HG03575 (cell line): ENCODE measurements around the gene NPC1L1.

Experiments
- ATAC-seq: cut with Tn5 transposase; IDR thresholded peaks from one replicate; pipeline ENCODE4 v1.9.1; 2021; ENCODE audit not compliant: unreplicated experiment, insufficient number of reproducible peaks, low FRiP score; ENCODE audit errors: extremely low read depth

The NPC1L1 gene, protein sequence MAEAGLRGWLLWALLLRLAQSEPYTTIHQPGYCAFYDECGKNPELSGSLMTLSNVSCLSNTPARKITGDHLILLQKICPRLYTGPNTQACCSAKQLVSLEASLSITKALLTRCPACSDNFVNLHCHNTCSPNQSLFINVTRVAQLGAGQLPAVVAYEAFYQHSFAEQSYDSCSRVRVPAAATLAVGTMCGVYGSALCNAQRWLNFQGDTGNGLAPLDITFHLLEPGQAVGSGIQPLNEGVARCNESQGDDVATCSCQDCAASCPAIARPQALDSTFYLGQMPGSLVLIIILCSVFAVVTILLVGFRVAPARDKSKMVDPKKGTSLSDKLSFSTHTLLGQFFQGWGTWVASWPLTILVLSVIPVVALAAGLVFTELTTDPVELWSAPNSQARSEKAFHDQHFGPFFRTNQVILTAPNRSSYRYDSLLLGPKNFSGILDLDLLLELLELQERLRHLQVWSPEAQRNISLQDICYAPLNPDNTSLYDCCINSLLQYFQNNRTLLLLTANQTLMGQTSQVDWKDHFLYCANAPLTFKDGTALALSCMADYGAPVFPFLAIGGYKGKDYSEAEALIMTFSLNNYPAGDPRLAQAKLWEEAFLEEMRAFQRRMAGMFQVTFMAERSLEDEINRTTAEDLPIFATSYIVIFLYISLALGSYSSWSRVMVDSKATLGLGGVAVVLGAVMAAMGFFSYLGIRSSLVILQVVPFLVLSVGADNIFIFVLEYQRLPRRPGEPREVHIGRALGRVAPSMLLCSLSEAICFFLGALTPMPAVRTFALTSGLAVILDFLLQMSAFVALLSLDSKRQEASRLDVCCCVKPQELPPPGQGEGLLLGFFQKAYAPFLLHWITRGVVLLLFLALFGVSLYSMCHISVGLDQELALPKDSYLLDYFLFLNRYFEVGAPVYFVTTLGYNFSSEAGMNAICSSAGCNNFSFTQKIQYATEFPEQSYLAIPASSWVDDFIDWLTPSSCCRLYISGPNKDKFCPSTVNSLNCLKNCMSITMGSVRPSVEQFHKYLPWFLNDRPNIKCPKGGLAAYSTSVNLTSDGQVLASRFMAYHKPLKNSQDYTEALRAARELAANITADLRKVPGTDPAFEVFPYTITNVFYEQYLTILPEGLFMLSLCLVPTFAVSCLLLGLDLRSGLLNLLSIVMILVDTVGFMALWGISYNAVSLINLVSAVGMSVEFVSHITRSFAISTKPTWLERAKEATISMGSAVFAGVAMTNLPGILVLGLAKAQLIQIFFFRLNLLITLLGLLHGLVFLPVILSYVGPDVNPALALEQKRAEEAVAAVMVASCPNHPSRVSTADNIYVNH (N-terminal part only)

DNA sequence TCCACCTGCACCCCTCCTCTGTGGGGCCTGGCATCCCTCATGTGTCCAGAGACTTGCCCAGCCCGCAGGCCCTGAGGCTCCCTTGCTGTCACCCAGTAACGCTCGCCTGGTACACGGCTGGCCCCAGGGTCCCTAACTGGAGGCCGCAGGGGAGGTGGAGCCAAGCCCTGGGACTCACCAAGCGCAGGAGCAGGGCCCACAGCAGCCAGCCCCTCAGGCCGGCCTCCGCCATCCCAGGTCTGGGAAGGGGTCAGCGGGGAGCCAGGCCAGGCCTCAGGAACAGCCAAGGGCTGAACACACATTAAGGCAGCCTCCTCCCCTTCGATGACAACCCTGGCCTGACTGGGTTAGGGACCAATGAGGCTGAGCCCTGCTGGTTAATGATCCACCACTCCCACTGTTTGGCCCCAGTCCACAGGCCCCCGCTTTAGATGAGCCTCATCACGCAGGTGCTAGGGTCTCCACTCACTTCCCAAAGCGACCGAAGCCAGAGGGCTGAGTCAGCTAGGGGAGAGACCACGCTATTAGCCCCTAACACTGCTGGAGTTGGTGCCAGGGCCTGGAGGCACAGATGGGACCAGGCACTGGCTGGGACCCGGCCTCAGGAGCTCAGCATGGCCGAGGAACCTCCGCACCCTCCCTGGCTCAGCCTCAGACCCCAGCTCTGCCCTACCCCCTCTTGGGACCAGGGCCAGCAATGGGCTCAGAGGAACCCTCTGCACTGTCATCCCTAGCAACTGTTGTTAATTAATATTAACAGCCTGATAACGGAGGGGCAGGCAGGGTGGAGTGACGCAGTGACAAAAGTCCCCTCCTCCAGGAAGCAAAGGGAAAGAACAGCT is at the start of gene NPC1L1:
Gene NPC1L1 (minus strand): TSS at position 303 of the 842 bp plus-strand sequence. CDS start 71 bp downstream, at position 232.
- ATAC-seq: no peak

DNA sequence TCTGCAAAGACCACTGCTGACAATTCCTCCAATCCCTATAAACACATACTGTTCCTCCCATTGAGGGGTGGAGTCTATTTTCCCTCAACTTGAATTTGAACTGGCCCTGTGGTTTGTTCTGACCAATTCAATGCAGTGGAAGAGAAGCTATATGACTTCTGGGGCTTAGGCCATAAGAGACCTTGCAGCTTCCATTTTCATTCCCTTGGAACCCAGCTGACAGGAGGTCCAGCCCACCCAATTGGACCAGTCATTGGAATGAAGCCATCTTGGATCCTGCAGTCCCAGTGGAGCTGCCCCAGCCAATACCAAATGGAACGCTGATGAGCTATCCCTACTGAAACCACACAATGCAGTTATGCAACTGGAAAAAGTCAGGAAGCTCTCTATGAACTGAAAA is 49.8 kb upstream of the NPC1L1 start:
- ATAC-seq: no peak

DNA sequence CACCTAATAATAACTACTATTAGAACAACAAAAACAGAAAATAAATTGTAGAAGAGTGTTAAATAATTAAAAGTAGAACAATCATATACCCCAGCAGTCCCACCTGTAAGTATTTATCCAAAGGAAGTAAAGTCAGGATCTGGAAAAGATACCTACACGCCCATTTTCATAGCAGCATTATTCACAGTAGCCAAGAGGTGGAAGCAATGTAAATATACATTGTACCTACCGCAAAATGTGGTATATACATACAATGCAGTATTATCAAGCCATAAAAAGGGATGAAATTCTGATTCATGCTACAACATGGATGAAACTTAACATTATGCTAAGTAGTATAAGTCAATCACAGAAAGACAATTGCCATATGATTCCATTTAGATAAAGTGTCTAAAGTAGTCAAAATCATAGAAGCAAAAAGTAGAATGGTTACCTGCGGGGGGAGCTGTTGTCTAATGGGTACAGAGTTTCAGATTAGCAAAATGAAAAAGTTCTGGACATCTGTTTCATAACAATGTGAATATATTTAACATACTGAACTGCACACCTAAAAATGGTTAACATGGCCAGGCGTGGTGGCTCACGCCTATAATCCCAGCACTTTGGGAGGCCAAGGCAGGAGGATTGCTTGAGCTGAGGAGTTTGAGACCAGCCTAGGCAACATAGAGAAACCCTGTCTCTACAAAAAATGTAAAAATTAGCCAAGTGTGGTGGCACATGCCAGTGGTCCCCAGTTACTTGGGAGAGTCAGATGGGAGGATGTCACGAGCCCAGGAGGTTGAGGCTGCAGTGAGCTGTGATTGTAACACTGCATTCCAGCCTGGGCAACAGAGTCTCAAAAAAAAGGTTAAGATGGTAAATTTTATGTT is 46.9 kb upstream of the NPC1L1 start:
- no peak for ATAC-seq

DNA sequence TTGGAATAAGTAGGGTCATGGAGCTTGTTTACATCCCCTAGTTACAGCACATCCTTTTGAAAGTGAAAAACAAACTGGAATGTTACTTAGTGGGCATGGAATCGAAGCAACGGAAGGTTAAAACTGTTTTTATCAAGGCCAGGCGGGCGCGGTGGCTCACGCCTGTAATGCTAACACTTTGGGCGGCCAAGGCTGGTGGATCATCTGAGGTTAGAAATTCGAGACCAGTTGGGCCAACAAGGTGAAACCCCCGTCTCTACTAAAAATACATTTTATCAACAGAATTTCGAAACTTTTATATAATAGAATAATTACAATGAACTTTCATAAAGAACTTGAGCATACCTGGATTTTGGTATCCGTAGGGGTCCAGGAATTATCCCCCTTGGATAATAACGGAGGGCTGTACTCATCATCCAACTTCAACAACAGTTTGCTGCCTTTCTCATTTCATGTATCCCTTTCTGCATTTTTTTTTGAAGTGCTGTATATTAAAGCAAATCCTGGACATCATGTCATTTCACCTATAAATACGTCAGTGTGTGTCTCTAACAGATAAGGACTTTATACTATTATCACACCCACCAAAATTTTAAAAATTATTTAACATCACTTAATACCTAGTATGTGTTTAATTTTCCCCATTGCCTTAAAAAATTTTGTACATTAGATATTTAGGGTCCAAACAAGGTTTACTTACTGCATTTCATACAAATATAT is 42.2 kb upstream of the NPC1L1 start:
- no peak for ATAC-seq

DNA sequence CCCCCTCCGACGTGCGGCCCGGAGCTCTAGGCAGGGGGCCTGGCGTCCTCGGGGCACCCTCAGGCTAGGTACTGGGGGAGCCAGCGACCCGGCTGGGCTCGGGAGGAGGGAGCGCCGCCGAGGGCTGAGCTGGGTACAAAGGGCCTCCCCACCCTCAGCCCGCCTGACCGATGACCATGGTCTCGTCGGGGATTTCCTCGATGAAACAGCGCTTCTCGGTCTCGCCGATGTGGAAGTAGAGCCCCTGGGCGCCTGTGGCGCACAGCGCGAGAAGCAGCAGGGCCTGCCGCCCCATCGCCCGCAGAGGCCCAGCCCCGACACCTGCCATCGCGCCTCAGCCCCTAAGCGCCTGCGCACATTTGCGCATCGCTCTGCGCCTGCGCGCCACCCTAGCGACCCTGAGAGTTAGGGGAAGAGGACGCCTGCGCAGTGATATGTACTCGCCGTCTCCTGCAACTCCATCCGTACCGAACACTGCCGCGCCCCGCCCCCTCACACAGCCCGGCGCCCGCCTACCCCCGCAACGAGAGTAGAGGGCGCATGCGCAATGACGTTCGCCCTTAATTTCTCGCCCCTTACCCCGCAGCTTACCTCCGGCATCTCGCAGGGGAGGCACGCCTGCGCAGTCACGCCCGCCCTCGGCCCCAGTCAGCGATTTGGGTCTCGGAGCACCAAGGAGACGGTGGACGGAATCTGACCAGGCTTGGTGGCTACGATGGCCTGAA is 40.9 kb upstream of the NPC1L1 start, which contains the start of gene TMED4:
Gene TMED4 (minus strand): TSS at position 353 of the 725 bp plus-strand sequence. CDS start 25 bp downstream, at position 328.
- peak; percentile 38 for ATAC-seq

DNA sequence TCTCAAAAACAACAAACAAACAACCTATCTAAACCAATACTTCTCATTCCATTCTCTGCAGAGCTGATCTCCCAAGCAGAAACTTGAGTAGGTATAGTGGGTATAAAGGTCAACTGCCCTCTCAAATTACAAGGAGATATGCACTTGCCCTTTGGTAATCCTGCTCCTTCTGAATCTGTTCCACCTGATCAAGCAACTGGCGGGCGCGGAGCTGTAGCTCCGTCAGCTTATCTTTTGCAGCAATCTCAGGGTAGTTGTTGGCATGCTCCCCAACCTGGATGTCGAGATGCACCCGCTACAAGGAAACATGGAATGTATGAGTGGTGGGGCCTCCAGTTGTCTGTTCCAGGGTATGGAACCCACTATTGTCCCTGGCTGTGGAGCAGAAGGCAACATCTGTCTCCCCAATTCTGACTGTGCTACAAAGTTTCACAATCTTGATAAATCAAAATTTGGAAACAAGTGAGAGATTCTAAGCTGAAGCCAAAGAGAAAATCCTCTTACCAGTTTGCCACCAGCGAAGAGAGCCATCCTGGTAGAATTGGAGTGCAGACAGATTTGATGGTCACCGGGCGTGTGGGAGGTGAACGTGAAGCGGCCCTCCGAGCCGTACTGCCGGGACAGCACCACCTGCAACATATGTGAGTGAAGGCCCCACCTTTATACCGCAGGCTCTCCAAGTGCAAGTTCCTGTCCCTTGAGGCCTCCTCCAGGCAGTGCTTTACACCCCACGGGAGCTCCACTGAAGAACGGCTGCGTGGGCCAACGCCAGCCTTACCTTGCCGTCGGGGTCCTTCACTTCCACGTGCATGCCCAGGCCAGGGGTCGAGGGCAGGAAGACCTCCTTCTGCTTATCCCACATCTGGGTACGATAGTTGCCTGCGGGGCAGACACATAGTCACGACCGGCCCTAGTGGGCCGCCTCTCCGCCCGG is 40.1 kb upstream of the NPC1L1 start:
- ATAC-seq: peak; percentile 25

DNA sequence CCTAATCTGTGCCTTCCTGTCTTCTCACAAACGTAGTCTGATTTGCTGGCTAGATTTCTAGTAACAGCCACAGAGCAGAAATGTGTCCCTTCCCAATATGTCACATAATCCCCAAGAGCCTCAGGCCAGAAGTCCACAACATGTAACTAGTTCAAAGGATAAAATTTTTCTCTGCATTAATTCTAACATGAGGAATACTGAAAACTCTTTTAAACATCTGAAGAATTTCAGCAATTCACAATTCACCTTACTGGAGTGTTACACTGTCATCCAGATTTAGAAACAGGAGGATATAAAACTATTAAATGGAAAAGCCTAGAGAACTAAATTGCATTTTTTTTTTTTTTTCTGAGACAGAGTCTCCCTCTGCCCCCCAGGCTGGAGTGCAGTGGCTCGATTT is 35.1 kb upstream of the NPC1L1 start:
- no peak for ATAC-seq

DNA sequence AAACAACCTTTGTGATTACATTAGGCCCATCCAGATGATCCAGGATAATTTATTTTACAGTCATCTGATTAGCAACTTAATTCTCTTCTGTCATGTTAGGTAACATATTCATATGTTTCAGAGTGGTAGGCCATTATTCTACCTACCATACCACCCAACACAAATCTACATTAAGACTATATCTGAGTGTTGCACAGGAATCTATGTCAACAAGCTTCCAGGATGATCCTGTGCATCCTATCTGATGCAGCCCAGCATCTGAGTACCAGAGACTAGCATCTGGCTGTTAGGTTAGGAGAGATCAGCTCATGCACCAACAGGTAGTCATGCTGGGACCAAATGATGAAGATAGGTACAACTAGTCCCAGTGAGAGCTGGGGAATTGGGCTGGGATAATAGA is 33.9 kb upstream of the NPC1L1 start:
- no peak for ATAC-seq

DNA sequence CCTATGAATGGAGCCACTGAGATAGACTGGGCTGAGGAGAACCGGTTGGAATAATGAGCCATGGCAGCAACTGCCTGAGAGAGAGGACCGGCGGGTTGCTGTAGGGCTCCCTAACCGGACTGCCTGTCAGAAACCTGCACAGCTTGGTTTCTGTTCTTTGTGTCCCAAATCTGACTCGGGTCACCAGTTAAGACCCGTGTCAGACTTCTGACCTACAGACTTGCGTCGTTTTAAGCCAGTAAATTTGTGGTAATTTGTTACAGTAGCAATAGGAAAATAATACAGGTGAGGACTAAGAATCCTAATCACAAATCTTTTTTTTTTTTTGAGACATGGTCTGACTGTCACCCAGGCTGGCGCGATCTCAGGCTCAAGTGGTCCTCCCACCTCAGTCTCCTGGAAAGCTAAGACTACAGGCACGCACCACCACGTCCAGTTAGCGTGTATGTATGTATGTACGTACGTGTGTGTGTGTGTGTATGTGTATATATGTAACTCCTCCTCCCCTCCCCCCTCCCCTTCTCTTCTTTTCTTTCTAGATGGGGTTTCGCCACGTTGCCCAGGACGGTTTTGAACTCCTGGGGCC is 33.2 kb upstream of the NPC1L1 start:
- no peak for ATAC-seq

DNA sequence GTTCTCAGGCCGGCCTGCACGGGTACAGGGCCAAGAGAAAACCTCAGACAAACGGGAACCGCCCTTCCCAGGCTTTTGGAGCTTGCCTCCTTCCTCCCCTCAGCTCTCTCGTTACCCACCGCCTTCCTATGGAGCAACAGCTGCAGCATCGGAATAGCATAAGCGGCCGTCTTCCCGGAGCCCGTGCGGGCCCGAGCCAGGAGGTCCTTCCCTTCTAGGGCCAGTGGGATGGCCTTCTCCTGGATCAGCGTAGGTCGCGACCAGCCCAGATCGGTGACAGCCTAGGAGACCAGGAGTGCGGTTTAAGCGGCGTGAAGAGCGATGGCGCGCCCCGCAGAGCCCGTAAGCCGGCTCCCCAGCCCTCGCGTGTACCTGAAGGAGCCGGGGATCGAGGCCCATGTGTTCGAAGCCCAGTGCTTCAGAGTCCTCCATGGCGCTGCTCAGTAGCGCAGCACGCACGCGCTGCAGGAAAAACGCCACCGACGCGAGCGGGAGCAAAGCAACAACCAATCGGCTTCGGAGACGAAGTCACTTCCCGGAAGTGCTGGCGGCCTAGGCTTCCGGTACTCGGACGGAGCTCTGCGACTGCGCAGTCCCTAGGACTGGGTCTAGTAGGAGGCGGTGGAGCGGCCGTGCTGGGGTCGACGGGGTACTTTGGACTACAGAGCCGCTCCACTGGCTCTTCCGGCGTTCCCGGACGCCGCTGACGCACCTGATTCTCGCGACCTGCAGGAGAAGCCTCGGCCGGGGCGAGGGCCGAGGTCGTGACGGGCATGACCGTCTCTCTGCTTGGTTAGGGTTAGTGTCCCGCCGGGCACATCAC is 32.5 kb upstream of the NPC1L1 start, which contains the start of gene DDX56:
Gene DDX56 (minus strand): TSS at position 445 of the 823 bp plus-strand sequence. CDS start 13 bp downstream, at position 432.
- ATAC-seq: peak; percentile 81

DNA sequence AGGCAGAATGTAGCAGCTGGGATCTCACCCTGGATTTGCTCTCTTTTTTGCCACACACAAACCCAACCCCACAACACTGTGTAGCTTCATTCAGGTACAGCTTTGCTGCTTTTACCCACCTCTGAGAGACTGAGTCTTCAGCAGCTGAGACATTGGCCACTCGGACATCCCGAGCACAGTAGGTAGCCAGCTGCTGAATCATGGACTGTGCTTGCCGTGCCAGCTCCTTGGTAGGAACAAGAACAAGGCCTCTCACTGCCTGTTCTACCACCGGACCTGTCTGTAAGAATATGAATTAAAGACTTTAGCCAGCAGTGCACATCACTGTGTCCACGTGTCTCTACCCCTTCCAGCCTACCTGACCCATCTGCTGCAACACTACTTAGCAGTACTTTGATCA is 31.6 kb upstream of the NPC1L1 start:
- ATAC-seq: no peak

DNA sequence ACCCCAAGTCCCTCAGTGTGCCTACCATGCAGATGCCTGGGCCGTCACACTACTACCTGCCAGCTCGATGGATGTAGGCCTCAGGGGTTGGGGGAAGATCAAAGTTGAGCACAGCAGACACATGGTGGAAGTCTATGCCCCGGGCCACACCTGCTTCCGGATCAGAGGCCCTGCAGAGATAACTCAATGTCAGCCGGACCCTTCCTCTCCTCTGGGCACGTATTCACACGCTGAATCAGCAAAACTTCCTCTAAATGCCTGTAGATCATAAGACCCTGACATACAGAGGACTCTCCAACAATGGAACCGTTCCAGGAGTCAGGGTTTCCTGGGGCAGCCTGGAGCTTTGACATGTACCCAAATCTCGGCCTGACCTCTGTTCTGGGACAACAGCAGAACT is 28.8 kb upstream of the NPC1L1 start:
- ATAC-seq: no peak

DNA sequence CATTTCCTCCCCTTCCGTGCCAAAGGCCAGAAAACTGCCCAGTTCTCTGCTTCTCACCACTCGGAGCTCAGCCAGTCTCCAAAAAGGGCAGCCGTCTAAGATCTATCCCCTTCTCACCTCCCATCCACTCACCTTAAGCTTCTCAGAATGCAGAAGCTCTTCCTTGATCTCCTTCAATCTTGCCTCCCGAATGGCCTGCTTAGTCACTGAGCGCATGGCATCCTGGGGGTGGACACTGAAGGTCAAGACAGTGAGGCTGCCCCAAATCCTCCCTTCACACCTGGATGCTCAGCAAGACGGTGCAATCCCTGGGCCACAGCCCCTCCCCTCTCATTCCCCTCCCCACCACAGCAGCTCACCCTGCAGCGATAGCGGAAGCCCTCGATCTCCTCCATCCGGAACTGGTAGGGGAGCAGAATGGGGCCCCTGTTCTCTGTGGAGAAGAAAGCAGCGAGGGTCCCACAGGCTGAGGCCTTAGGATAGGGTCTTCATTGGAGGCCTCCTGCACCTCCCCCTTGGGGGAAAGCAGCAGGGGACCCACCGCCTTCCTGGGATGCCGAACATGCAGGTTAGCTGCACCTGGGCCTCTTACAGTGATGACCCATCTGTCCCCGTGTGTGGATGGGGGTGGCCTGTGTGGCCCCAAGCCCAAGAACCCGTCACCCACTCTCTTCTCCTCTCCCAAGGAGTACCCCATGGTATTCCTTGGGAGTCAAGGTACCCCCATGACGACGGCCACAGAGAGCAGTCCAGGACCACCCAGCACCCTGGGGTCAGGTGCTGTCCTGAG is 27.8 kb upstream of the NPC1L1 start:
- ATAC-seq: no peak
